ENCODE measurements around the gene ZDHHC1. TPM values are rescaled to one million over a fixed set of nuclear protein-coding genes. Genes with fewer than 3 reads are reported as not detected.

Gene ZDHHC1
- total RNA-seq, 1 experiment from 2014 or later: not detected

GRCh38 chr16:67430977-67431774, 14.9 kb upstream of the ZDHHC1 start, which contains the start of gene HSD11B2:
HSD11B2 (plus strand) TSS chr16:67431121; CDS start chr16:67431249, 128 bp downstream.
- H3K4me1 ChIP-seq (ENCODE audit: low read length): peaks cover 6% of the 10 kb centered on the region
- peak within 1 kb of the TSS; percentile 52; the same call in 1 of the 2 replicates for H3K4me3 ChIP-seq (ENCODE audit: low read length)
- H3K36me3 ChIP-seq (ENCODE audit: insufficient read depth, low read length): no peaks in the 10 kb centered on the region
- H3K27me3 ChIP-seq (ENCODE audit: low read length): no peaks in the 10 kb centered on the region
- peak within 1 kb of the TSS; percentile 67 for H3K4me2 ChIP-seq (ENCODE audit: low read depth, low read length, poor library complexity, severe bottlenecking)
- no peaks in the 10 kb centered on the region for H3K79me2 ChIP-seq (ENCODE audit: low read length)
- H3K9me3 ChIP-seq (ENCODE audit: low read length): no peaks in the 10 kb centered on the region
- peak within 1 kb of the TSS; percentile 33 for H3K9ac ChIP-seq (ENCODE audit: low read length)
- H4K20me1 ChIP-seq (ENCODE audit: insufficient read depth, low read depth, low read length): 0 out of 2 replicates have a peak, but pooled peaks cover 4% of the 10 kb centered on the region
- H3K27ac ChIP-seq (ENCODE audit: low read length): no peak within 1 kb of the TSS
- no peaks in the 10 kb centered on the region for H3K9me2 ChIP-seq (replicated peaks; ENCODE audit: insufficient read depth, low read length)
- DNase-seq: peak; percentile 60
- peak within 1 kb of the TSS; percentile 71; the same call in 1 of the 2 replicates for H2AFZ ChIP-seq (ENCODE audit: low read length)

- 0 out of 2 replicates have a peak, but pooled peaks cover 4% of the 10 kb centered on the region for H4K20me1 ChIP-seq (ENCODE audit: insufficient read depth, low read depth, low read length)
- peaks cover 7% of the 10 kb centered on the region for H3K4me1 ChIP-seq (ENCODE audit: low read length)
- no peaks in the 10 kb centered on the region for H3K9me3 ChIP-seq (ENCODE audit: low read length)
- peak overlapping the region; percentile 52; the same call in 1 of the 2 replicates for H3K4me3 ChIP-seq (ENCODE audit: low read length)
- peak overlapping the region; percentile 33 for H3K9ac ChIP-seq (ENCODE audit: low read length)
- DNase-seq: peak; percentile 59
- H3K27ac ChIP-seq (ENCODE audit: low read length): no peak overlapping the region
- H3K4me2 ChIP-seq (ENCODE audit: low read depth, low read length, poor library complexity, severe bottlenecking): peak overlapping the region; percentile 67
- peak overlapping the region; percentile 71; the same call in 1 of the 2 replicates for H2AFZ ChIP-seq (ENCODE audit: low read length)
- H3K79me2 ChIP-seq (ENCODE audit: low read length): no peaks in the 10 kb centered on the region
- H3K36me3 ChIP-seq (ENCODE audit: insufficient read depth, low read length): no peaks in the 10 kb centered on the region
- H3K9me2 ChIP-seq (replicated peaks; ENCODE audit: insufficient read depth, low read length): no peaks in the 10 kb centered on the region
- no peaks in the 10 kb centered on the region for H3K27me3 ChIP-seq (ENCODE audit: low read length)
Measured at GRCh38 chr16:67430504-67430976, 14.3 kb upstream of the ZDHHC1 start.

- Histone ChIP-seq H3K27ac (ENCODE audit: low read length) (no peak overlapping the region), H4K20me1 (ENCODE audit: insufficient read depth, low read depth, low read length) (0 out of 2 replicates have a peak, but pooled peaks cover 4% of the 10 kb centered on the region), H3K9ac (ENCODE audit: low read length) (peak overlapping the region; percentile 33), H3K4me1 (ENCODE audit: low read length) (peaks cover 13% of the 10 kb centered on the region), H3K36me3 (ENCODE audit: insufficient read depth, low read length) (no peaks in the 10 kb centered on the region), H3K4me2 (ENCODE audit: low read depth, low read length, poor library complexity, severe bottlenecking) (peak overlapping the region; percentile 67), H2AFZ (ENCODE audit: low read length) (no peak overlapping the region; the same call in 1 of the 2 replicates), H3K9me3 (ENCODE audit: low read length) (no peaks in the 10 kb centered on the region), H3K9me2 (replicated peaks; ENCODE audit: insufficient read depth, low read length) (no peaks in the 10 kb centered on the region), H3K27me3 (ENCODE audit: low read length) (no peaks in the 10 kb centered on the region), H3K4me3 (ENCODE audit: low read length) (peak overlapping the region; percentile 52; the same call in 1 of the 2 replicates), H3K79me2 (ENCODE audit: low read length) (no peaks in the 10 kb centered on the region)
- DNase-seq: no peak
Measured at GRCh38 chr16:67429799-67430503, 13.7 kb upstream of the ZDHHC1 start.

DNA sequence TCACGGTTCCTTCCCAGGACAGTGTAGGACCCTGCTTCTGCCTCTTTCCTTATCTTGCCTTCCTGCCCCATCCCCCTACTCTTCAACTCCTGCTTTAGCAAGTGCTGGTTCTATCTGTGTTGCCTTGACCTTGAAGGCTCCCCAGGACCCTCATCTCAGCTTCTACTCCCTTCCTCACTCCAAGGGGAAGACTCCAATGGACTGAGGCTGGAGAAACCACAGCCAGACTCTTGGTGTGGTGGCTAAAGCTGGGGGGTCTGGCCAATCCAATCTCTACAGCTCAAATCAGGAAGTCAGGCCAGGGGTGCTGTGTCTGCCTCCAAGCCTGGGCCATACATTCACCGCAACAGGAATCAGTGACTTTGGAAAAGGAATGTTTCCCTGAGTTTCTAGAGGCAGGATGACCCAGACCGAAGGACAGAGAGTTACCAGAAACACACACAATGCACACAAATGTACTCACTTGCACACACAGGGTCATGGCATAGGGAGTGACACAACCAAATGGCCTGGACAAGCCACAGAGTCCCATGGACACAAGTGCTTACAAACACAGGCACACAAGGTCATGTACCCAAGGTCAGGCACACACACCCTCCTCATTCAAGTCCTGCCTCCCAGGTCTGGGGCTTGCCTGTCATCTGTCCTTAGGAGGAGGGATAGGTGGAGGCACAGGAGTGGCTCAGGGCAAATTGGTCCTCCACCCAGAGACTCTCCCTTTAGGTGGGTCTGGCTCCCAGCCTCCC, 12.9 kb upstream of the ZDHHC1 start:
- Histone ChIP-seq H4K20me1 (ENCODE audit: insufficient read depth, low read depth, low read length) (0 out of 2 replicates have a peak, but pooled peaks cover 4% of the 10 kb centered on the region), H3K36me3 (ENCODE audit: insufficient read depth, low read length) (no peaks in the 10 kb centered on the region), H3K4me3 (ENCODE audit: low read length) (no peak overlapping the region), H3K4me1 (ENCODE audit: low read length) (peaks cover 20% of the 10 kb centered on the region), H3K27ac (ENCODE audit: low read length) (no peak overlapping the region), H3K9me2 (replicated peaks; ENCODE audit: insufficient read depth, low read length) (no peaks in the 10 kb centered on the region), H3K4me2 (ENCODE audit: low read depth, low read length, poor library complexity, severe bottlenecking) (no peak overlapping the region), H3K79me2 (ENCODE audit: low read length) (no peaks in the 10 kb centered on the region), H3K27me3 (ENCODE audit: low read length) (no peaks in the 10 kb centered on the region), H3K9ac (ENCODE audit: low read length) (no peak overlapping the region), H2AFZ (ENCODE audit: low read length) (no peak overlapping the region), H3K9me3 (ENCODE audit: low read length) (no peaks in the 10 kb centered on the region)
- DNase-seq: no peak

- Histone ChIP-seq H4K20me1 (ENCODE audit: insufficient read depth, low read depth, low read length) (0 out of 2 replicates have a peak, but pooled peaks cover 4% of the 10 kb centered on the region), H2AFZ (ENCODE audit: low read length) (no peak overlapping the region), H3K4me1 (ENCODE audit: low read length) (peaks cover 24% of the 10 kb centered on the region), H3K79me2 (ENCODE audit: low read length) (no peaks in the 10 kb centered on the region), H3K9me3 (ENCODE audit: low read length) (no peaks in the 10 kb centered on the region), H3K36me3 (ENCODE audit: insufficient read depth, low read length) (no peaks in the 10 kb centered on the region), H3K27me3 (ENCODE audit: low read length) (no peaks in the 10 kb centered on the region), H3K9me2 (replicated peaks; ENCODE audit: insufficient read depth, low read length) (no peaks in the 10 kb centered on the region), H3K4me2 (ENCODE audit: low read depth, low read length, poor library complexity, severe bottlenecking) (no peak overlapping the region), H3K9ac (ENCODE audit: low read length) (no peak overlapping the region), H3K4me3 (ENCODE audit: low read length) (no peak overlapping the region), H3K27ac (ENCODE audit: low read length) (no peak overlapping the region)
- peak; percentile 87 for DNase-seq
Measured at GRCh38 chr16:67428146-67428731, 12.0 kb upstream of the ZDHHC1 start.

- Histone ChIP-seq H2AFZ (ENCODE audit: low read length) (no peak overlapping the region), H3K36me3 (ENCODE audit: insufficient read depth, low read length) (no peaks in the 10 kb centered on the region), H3K4me1 (ENCODE audit: low read length) (peaks cover 24% of the 10 kb centered on the region), H3K9me2 (replicated peaks; ENCODE audit: insufficient read depth, low read length) (no peaks in the 10 kb centered on the region), H3K79me2 (ENCODE audit: low read length) (no peaks in the 10 kb centered on the region), H3K4me3 (ENCODE audit: low read length) (no peak overlapping the region), H3K9me3 (ENCODE audit: low read length) (no peaks in the 10 kb centered on the region), H4K20me1 (ENCODE audit: insufficient read depth, low read depth, low read length) (0 out of 2 replicates have a peak, but pooled peaks cover 4% of the 10 kb centered on the region), H3K4me2 (ENCODE audit: low read depth, low read length, poor library complexity, severe bottlenecking) (no peak overlapping the region), H3K9ac (ENCODE audit: low read length) (no peak overlapping the region), H3K27me3 (ENCODE audit: low read length) (no peaks in the 10 kb centered on the region), H3K27ac (ENCODE audit: low read length) (no peak overlapping the region)
- DNase-seq: no peak
Measured at GRCh38 chr16:67426950-67427349, 10.7 kb upstream of the ZDHHC1 start.

- no peaks in the 10 kb centered on the region for H3K9me3 ChIP-seq (ENCODE audit: low read length)
- H3K36me3 ChIP-seq (ENCODE audit: insufficient read depth, low read length): no peaks in the 10 kb centered on the region
- no peak for DNase-seq
- no peak overlapping the region for H3K4me2 ChIP-seq (ENCODE audit: low read depth, low read length, poor library complexity, severe bottlenecking)
- no peaks in the 10 kb centered on the region for H3K27me3 ChIP-seq (ENCODE audit: low read length)
- no peak overlapping the region for H2AFZ ChIP-seq (ENCODE audit: low read length)
- H3K79me2 ChIP-seq (ENCODE audit: low read length): no peaks in the 10 kb centered on the region
- H3K9ac ChIP-seq (ENCODE audit: low read length): no peak overlapping the region
- peaks cover 24% of the 10 kb centered on the region for H3K4me1 ChIP-seq (ENCODE audit: low read length)
- H3K27ac ChIP-seq (ENCODE audit: low read length): no peak overlapping the region
- H4K20me1 ChIP-seq (ENCODE audit: insufficient read depth, low read depth, low read length): no peaks in the 10 kb centered on the region
- no peaks in the 10 kb centered on the region for H3K9me2 ChIP-seq (replicated peaks; ENCODE audit: insufficient read depth, low read length)
- H3K4me3 ChIP-seq (ENCODE audit: low read length): no peak overlapping the region
Measured at GRCh38 chr16:67426022-67426421, 9.7 kb upstream of the ZDHHC1 start.

Data from Karpas-422 (cell line).